GM18867 (cell line): ENCODE results near the gene CD19.
"Not testable (repeated sequence)": the region's sequence is repeated elsewhere in the genome, so short reads cannot be mapped to it uniquely, and the experiment has no call there.

Source experiments
- ATAC-seq: cut with Tn5 transposase; IDR thresholded peaks from one replicate; pipeline ENCODE4 v1.9.1; 2021; ENCODE audit warnings: mild to moderate bottlenecking, moderate library complexity; ENCODE audit not compliant: unreplicated experiment

The CD19 gene

DNA sequence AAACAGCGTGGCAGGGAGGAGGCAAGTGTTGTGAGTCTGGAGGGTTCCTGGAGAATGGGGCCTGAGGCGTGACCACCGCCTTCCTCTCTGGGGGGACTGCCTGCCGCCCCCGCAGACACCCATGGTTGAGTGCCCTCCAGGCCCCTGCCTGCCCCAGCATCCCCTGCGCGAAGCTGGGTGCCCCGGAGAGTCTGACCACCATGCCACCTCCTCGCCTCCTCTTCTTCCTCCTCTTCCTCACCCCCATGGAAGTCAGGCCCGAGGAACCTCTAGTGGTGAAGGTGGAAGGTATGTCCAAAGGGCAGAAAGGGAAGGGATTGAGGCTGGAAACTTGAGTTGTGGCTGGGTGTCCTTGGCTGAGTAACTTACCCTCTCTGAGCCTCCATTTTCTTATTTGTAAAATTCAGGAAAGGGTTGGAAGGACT, at the start of gene CD19:
Gene CD19, plus strand, starts transcription at position 171 of the 425 bp plus-strand sequence. Its CDS starts 30 bp downstream, at position 201.
- no peak for ATAC-seq

DNA sequence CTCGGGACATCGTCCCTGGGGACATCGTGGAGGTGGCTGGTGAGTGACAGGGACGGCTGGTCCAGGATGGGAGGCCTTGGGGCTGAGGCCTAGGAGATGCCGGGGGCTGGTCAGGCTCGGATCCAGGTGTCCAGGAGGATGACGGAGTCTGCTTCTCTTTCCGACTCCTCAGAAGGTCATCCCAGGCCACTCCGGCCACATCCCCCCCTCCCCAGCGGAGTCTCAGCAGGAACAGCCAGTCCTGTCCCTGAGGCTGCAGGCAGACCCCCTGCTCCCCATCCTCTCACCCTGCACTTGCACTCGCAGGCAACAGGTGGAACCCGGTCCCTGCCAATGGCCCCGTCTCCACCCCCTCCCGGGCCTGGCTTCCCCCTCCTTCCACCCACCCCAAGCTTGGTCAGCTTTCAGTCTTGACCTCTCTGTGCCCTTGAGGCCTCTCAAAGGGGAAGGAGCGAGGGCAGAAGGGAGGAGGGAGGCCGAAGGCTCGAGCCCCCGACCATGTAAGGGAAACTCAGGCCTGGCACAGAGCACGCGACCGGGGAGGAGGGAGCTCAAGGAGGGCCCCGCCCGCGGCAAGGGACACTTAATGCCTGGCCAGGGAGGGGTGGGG, 49.1 kb upstream of the CD19 start:
- ATAC-seq: no peak

DNA sequence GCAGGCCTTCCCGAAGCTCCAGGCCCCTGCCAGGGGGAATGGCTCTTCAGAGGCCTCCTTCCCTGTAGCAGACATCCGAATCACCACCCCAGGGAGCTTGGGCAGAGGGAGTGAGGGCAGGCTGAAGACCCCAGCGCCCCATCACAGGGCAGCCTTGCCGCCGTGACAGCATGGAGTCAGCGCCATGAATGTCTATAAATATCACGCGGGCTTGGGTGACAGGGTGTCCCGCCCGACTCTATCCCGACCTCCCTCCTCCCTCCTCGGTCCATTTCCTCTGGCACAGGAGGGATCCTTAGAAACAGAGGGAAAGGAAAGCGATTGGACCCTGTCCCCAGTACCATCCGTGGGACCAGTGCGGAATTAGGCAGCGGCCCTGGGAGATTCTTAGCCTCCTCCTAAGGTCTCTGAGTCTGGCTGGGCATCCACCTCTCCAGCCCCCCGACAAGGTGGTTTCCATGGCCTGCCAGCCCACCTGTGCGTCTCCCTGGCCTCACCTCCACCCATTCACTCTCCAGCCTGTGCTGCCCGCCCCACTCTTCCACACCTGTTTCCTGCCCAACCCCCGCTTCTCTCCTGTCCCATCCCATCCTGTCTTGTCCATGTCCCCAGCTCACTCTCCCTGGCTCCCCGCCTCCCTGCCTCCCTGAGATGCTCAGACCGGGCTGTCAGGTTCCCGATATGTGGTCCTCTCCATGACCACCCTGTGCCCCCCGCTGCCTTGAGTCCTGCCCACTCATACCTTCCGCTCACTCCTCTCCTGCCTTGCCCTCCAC, 48.4 kb upstream of the CD19 start:
- no peak for ATAC-seq

DNA sequence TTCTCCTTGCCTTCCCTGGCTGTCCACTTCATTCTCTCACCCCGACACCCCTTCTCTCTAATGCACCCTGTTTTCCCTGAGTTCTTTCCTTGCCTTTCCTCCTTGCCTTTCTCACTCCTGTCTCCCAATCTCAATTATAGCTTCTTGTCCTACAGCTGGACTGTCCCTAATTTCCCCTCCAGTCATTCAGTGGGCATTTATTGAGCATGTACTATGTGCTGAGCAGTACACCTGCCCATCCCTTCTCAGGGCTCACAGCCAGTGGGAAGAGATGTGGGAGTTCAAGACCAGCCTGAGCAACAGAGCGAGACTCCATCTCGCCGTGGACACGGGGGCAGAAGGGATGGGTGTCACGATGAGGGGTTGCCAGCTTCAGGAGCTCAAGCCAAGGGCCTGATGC, 47.7 kb upstream of the CD19 start:
- ATAC-seq: no peak

DNA sequence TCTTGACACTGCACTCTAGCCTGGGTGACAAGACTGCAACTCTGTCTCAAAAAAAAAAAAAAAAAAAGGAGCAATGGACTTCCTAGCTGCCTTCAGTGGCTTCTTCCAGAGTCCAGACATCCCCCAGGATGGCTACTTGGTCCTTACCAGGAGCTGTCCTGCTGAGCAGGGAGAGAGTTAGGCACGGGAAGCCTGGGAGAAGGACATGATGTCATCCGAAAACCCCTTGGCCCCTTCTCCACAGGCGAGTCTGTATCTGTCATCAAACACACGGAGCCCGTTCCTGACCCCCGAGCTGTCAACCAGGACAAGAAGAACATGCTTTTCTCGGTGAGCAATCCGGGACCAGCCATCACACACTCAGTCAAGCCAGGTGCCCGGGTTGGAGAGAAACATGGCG, 44.8 kb upstream of the CD19 start:
- no peak for ATAC-seq

DNA sequence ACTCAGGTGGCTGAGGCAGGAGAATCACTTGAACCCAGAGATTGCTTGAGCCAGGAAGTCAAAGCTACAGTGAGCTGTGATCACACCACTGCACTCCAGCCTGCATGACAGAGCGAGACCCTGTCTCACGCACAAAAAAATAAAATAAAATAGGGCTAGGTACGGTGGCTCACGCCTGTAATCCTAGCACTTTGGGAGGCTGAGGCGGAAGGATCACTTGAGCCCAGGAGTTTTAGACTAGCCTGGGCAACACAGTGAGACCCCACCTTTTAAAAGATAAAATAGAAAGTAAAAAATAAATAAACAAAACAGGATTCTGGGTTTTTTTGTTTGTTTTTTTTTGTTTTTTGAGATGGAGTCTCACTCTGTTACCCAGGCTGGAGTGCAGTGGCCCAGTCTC, 41.4 kb upstream of the CD19 start:
- not testable (repeated sequence) for ATAC-seq

DNA sequence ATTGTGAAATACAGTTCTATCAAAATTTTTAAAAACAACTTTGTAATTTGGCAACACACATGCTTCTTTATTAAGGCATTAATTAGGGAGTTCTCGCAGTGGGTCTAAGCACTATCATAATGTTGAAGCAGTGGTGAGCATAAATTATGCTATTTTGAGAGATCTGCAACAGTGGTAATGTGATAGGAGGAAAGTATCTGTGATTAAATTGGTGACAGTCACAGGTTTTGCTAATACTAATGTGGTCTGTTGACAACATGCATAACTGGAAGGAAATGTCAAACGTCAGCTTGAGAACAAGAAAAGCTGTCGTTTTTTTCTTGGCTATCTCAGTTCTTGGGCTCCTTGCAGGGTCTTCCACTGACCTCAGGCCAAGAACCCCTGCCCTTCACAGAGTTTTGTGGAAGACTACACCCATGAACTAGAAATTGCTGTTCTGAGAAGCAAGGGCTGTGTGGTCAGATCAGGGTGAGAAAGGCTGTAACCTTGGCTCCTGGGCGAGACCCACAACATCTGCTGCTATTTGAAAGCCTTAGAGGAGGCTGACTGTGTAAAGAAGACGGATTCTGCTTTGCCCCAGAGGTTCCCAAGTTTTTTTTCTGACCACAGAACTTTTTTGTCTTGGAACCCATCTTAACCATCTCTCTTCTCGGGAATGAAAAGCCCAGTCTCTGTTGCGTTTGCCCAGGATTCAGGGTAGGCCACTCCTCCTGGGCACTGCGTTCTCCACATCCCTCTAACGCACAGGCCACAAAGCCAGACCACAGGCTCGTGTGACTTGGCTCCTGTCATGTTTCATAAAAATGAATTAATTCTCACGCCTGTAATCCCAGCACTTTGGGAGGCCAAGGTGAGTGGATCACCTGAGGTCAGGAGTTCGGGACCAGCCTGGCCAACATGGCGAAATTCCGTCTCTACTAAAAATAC, 39.5 kb upstream of the CD19 start:
- no peak for ATAC-seq

DNA sequence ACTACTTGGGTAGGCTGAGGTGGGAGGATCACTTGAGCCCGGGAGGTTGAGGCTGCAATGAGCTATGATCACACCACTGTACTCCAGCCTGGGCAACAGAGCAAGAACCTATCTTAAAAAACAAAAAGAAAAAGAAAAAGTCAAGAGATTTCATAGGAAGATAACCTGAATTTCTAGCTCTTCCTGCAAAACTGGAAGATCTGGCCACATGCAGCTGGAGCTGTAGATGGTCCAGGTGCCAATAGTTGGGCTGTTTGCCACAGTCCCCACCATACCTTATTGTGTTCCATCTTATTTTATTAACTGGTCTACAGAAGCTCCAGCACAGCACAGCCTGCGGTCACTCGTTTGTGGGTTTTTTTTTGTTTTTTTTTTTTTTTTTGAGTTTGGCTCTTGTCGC, 38.5 kb upstream of the CD19 start:
- ATAC-seq: no peak

DNA sequence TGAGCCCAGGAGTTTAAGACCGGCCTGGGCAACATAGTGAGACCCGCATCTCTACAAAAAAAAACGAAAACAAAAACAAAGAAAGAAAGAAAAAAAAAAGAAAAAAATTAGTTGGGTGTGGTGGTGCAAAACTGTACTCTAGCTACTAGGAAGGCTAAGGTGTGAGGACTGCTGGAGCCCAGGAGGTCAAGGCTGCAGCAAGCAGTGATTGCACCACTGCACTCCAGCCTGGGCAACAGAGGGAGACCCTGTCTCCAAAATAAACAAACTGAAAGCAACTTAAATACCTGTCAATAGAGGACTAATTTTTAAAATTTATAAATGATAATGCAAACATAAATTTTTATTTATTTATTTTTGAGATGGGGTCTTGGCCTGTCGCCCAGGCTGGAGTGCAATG, 36.2 kb upstream of the CD19 start:
- no peak for ATAC-seq

DNA sequence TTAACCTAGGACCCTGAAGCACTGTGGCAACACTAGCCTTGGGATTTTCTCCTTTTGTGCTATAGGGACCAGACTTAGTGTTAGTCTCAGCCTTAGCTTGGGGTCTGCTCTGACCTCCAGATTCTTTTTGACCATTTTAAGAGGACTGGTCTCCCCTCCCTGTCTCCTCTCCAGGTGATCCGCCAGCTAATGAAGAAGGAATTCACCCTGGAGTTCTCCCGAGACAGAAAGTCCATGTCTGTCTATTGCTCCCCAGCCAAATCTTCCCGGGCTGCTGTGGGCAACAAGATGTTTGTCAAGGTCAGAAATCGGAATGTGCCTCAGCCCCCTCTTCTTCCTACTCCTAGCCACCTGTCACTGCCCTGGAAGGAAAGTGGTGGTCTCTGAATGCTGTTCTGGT, 33.9 kb upstream of the CD19 start:
- ATAC-seq: no peak

DNA sequence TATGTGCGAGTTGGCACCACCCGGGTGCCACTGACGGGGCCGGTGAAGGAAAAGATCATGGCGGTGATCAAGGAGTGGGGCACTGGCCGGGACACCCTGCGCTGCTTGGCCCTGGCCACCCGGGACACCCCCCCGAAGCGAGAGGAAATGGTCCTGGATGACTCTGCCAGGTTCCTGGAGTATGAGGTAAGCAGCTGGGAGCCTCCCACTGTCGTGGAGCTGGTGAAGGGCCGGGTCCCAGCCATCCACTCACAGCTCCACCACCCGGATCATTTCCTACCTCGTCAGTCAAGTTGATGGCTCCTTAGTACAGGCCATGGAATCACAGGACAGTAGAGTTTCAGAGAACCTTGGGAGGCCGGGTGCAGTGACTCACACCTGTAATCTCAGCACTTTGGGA, 33.5 kb upstream of the CD19 start:
- no peak for ATAC-seq

DNA sequence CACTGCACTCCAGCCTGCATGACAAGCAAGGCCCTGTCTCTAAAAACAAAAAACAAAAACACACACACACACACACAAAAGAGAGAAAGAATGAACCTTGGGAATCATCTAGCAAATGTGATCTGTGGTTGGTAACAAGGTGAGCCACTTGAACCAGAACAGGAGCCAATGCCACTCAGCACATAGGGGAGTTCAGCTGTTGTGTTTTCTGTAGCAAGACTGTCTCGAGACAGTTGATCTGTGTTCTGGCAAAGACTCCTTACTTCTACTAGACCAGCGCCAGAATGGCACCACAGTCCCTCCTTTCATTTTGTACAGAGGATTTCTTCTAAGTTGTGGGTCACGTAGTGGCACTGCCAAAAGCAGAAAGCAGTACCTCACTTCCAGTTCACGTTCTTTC, 32.8 kb upstream of the CD19 start:
- ATAC-seq: no peak

DNA sequence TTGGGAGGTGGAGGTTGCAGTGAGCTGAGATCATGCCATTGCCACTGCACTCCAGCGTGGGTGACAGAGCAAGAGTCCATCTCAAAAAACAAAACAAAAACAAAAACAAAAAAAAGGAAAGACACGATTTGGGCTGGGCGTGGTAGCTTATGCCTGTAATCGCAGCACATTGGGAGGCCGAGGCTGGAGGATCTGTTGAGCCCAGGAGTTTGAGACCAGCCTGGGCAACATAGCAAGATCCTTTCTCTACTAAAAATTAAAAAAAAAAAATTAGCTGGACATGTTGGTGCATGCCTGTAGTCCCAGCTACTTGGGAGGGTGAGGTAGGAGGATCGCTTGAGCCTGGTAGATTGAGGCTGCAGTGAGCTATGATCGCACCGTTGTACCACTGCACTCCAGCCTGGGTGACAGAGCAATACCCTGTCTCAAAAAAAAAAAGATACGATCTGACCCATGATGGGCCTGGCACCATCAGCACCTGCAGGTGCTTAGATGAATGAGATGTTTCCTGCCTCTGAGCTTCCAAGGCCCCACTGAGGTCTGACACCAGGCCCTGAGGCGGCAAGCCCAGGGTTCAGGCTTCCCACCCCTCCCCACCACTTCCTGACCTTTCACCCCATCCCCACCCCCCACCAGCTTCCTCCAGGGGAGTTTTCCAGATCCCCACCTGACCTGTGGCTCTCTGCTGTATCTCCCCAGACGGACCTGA, 31.7 kb upstream of the CD19 start:
- no peak for ATAC-seq

DNA sequence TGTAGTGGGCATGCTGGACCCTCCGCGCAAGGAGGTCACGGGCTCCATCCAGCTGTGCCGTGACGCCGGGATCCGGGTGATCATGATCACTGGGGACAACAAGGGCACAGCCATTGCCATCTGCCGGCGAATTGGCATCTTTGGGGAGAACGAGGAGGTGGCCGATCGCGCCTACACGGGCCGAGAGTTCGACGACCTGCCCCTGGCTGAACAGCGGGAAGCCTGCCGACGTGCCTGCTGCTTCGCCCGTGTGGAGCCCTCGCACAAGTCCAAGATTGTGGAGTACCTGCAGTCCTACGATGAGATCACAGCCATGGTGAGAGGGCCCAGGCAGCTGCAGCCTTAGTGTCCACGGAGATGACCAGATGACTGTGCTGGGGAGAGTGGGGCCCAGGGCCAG, 31.2 kb upstream of the CD19 start:
- ATAC-seq: no peak

DNA sequence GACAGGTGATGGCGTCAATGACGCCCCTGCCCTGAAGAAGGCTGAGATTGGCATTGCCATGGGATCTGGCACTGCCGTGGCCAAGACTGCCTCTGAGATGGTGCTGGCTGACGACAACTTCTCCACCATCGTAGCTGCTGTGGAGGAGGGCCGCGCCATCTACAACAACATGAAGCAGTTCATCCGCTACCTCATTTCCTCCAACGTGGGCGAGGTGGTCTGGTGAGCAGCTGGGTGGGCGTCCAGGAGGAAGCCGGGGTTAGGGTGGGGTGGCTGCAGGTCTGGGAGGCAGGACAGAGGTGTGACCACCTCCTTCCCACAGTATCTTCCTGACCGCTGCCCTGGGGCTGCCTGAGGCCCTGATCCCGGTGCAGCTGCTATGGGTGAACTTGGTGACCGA, 29.9 kb upstream of the CD19 start:
- ATAC-seq: no peak

DNA sequence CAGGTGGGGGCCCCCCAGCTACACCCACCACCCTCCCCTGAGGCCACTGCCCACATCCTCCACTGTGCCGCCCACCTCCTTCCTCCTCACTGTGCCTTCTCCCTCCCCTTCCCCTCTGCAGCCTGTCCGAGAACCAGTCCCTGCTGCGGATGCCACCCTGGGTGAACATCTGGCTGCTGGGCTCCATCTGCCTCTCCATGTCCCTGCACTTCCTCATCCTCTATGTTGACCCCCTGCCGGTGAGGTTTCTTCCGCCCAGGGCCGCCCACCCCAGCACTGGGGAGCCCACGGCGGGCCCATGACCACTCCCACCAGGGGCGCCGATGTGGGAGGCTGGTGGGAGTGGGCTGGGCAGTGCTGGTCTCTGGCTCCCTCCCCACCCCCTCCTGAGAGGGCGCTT, 28.9 kb upstream of the CD19 start:
- no peak for ATAC-seq

DNA sequence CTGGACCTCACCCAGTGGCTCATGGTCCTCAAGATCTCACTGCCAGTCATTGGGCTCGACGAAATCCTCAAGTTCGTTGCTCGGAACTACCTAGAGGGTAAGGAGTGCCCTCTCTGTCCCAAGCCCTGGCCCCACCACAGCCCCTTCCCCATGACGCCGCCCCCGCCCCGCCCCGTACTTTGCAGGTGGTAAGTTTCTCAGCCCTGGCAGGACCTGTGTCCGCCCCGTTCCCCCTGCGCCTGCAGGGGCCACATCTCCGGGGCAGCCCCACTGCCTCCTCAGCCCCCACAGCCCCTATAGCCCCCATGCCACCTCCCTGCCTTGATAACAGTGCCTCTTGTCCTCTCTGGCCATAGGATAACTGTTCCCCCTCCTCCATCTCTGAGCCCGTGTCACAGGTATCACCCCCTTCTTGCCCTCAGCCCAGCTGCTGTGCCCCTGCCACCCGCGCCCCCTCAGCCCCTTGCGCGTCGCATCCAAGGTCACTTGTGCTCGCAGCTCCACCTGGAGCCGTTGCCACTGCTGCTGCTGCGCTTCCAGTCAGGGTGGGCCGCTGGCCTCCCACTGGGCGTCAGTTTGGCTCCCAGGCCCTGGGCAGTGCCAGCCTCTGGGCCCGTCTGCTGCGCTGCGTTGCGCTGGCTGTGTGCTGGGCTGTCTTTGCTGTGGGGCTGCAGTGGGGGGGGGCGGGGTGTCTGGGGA, 28.3 kb upstream of the CD19 start:
- no peak for ATAC-seq

DNA sequence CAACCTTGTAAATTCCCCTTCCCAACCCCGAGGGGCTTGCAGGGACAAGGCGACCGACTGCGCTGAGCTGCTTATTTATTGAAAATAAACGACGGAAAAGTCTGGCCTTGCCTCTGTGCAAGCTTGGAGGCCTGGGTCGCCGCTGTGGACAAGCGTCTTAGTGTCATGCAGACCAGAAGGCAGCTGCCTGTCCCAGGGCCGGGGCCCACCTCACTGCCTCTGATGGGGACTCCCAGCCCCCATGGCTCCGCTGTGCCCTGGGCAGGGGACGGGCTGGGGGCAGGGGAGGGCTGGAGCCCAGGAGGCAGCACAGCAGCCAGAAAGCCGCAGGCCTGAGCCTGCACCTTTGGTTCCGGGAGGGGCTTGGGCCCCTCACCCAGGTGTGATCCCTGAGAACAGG, 27.4 kb upstream of the CD19 start:
- no peak for ATAC-seq

DNA sequence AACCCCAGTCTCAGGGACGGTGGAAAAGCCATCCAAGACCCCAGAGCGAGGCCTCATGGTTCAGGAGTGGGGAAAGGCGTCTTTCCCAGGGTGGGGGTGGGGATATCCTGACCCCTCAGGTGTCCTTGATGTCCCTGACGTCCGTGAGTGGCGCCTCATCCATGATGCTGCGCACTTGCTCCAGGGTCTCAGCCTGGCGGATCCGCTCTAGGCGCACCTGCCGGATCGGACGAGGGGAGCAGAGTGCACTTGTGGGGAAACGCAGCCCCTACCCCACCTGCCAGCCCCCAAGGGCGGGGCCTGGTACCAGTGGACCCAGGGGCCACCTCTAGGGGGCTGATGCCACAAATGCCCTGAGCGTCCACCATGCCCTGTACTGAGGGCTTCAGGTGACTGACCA, 26.9 kb upstream of the CD19 start:
- ATAC-seq: no peak

DNA sequence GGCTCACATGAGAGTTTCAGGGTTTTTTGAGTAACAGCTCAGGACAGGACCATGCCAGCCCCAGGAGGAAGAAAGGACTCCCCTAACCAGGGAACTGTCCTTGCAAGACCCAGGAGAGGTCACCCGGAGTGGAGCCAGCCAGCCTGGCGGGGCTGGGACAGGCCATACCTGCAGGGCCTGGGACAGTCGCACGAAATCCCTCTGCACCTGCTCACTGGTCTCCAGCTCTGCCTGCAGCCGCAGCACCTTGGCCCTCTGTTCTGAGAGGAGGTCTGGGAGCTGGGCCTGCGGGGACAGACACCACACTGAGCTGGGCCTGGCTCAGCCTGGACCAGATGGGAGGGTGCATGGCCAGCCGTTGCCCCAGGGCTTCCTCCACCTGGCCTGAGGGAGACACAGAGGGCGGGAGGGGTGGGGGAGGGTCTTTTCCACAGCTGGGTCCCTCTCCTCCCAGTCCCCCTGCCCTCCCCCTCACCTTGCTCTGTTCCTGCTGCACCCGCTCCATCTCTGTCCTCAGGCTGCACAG, 26.5 kb upstream of the CD19 start:
- no peak for ATAC-seq
